ENCODE results near the gene SLC38A4. TPM values are rescaled to one million over a fixed set of nuclear protein-coding genes. Genes with fewer than 3 reads are reported as not detected.
"Not testable (repeated sequence)": the region's sequence is repeated elsewhere in the genome, so short reads cannot be mapped to it uniquely, and the experiment has no call there.

SLC38A4 gene
- total RNA-seq, 2 donors from 2014 or later = 2.0 to 8.0 TPM

DNA sequence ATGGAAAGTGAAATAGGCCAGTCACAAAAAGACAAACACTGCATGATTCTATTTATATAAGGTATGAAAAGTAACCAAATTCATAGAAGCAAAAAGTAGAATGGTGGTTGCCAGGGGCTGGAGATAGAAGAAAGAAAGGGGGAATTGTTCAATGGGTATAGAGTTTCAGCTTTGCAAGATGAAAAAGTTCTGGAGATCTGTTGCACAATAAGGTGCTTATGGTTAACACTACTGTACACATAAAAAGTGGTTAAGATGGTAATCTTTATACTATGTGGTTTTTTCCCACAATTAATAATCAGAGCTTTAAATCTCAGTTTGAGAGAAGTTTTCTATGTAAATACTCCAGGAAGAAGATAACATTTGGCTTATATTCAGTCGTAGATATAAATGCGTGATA is 73.4 kb downstream of the SLC38A4 start:
- H3K27me3 ChIP-seq = no peaks in the 10 kb centered on the region
- peaks cover 0 to 7% (median 0%) of the 10 kb centered on the region in 3 donors for H3K9me3 ChIP-seq
- H3K4me3 ChIP-seq = no peak overlapping the region
- no peaks in the 10 kb centered on the region for H3K36me3 ChIP-seq (replicated peaks in 1 of 2; ENCODE audit: insufficient read depth in 1 of 2, low read depth in 2 of 2)
- TF ChIP-seq, protein P1, sequence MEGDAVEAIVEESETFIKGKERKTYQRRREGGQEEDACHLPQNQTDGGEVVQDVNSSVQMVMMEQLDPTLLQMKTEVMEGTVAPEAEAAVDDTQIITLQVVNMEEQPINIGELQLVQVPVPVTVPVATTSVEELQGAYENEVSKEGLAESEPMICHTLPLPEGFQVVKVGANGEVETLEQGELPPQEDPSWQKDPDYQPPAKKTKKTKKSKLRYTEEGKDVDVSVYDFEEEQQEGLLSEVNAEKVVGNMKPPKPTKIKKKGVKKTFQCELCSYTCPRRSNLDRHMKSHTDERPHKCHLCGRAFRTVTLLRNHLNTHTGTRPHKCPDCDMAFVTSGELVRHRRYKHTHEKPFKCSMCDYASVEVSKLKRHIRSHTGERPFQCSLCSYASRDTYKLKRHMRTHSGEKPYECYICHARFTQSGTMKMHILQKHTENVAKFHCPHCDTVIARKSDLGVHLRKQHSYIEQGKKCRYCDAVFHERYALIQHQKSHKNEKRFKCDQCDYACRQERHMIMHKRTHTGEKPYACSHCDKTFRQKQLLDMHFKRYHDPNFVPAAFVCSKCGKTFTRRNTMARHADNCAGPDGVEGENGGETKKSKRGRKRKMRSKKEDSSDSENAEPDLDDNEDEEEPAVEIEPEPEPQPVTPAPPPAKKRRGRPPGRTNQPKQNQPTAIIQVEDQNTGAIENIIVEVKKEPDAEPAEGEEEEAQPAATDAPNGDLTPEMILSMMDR (IDR thresholded peaks at IDR 0.05) = no peak
- no peak for TF ChIP-seq POLR2A (IDR thresholded peaks at IDR 0.05)
- no peak for ATAC-seq
- intact Hi-C loops (cut with DNase I) = no loop called here
- H3K4me1 ChIP-seq = no peaks in the 10 kb centered on the region
- no peak for DNase-seq
- 83 to 86% methylated on average over 2 of the region's 2 CpGs for WGBS, 2 donors
- H3K27ac ChIP-seq = no peak overlapping the region

DNA sequence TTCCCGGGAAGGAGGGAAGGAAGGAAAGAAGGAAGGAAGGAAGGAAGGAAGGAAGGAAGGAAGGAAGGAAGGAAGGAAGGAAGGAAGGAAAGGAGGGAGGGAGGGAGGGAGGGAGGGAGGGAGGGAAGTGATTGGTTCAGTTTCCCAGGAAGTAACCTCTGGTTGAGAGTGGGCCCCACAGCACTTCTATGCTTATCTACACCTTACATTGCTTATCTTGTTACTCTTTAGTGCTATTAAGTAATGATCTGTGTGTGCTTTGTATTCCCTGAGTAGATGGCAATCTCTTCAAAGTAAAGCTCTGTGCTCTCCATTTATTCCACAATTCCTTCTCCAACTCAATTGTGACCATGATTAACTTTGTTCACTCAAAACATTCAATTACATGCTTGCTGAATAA is 74.6 kb downstream of the SLC38A4 start:
- 60 to 76% methylated on average over 1 of the region's 1 CpG for WGBS, 2 donors
- Histone ChIP-seq H3K4me3 (no peak overlapping the region), H3K27ac (no peak overlapping the region), H3K36me3 (replicated peaks in 1 of 2; ENCODE audit: insufficient read depth in 1 of 2, low read depth in 2 of 2) (no peaks in the 10 kb centered on the region), H3K4me1 (no peaks in the 10 kb centered on the region), H3K27me3 (no peaks in the 10 kb centered on the region), H3K9me3 (peaks cover 0 to 7% (median 0%) of the 10 kb centered on the region in 3 donors)
- no peak for TF ChIP-seq POLR2A (IDR thresholded peaks at IDR 0.05)
- TF ChIP-seq, protein P1 (IDR thresholded peaks at IDR 0.05) = no peak
- ATAC-seq (no peak), DNase-seq (no peak)
- intact Hi-C loops (cut with DNase I) = no loop called here

DNA sequence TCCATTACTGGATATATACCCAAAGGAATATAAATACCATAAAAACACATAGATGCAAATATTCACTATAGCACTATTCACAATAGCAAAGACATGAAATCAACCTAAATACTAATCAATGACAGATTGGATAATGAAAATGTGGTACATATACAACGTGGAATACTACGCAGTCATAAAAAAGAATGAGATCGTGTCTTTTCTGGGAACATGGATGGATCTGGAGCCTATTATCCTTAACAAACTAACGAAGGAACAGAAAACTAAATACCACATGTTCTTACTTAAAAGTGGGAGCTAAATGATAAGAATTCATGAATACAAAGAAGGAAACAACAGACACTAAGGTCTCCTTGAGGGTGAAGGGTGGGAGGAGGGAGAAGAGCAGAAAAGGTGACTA is 76.5 kb downstream of the SLC38A4 start:
- ATAC-seq (no peak), DNase-seq (no peak)
- Histone ChIP-seq H3K36me3 (replicated peaks in 1 of 2; ENCODE audit: insufficient read depth in 1 of 2, low read depth in 2 of 2) (no peaks in the 10 kb centered on the region), H3K27ac (no peak overlapping the region), H3K27me3 (no peaks in the 10 kb centered on the region), H3K4me1 (no peaks in the 10 kb centered on the region), H3K9me3 (peaks cover 0 to 7% (median 0%) of the 10 kb centered on the region in 3 donors), H3K4me3 (no peak overlapping the region)
- intact Hi-C loops (cut with DNase I) = no loop called here
- 94 to 95% methylated on average over 4 of the region's 4 CpGs for WGBS, 2 donors
- TF ChIP-seq, protein P1 (IDR thresholded peaks at IDR 0.05) = no peak
- TF ChIP-seq POLR2A (IDR thresholded peaks at IDR 0.05) = no peak

DNA sequence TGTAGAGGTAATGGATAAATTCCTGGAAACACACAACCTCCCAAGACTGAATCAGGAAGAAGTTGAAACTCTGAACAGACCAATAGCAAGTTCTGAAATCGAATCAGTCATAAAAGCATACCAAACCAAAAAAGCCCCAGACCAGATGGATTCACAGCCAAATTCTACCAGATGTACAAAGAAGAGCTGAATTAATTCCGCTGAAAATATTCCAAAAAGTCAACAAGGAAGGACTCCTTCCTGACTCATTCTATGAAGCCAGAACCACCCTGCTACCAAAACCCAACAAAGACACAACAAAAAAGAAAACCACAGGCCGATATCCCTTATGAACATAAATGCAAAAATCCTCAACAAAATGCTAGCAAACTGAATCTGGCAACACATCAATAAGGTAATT is 81.5 kb downstream of the SLC38A4 start:
- DNase-seq = no peak
- no peak for TF ChIP-seq POLR2A (IDR thresholded peaks at IDR 0.05)
- TF ChIP-seq, protein P1 (IDR thresholded peaks at IDR 0.05) = no peak
- no peak for ATAC-seq
- Histone ChIP-seq H3K36me3 (replicated peaks in 1 of 2; ENCODE audit: insufficient read depth in 1 of 2, low read depth in 2 of 2) (no peaks in the 10 kb centered on the region), H3K9me3 (peaks cover 0 to 7% (median 0%) of the 10 kb centered on the region in 3 donors), H3K27ac (no peak overlapping the region), H3K4me1 (no peaks in the 10 kb centered on the region), H3K27me3 (no peaks in the 10 kb centered on the region), H3K4me3 (no peak overlapping the region)
- WGBS, 2 donors = 76 to 82% methylated on average over 3 of the region's 3 CpGs
- intact Hi-C loops (cut with DNase I) = no loop called here

DNA sequence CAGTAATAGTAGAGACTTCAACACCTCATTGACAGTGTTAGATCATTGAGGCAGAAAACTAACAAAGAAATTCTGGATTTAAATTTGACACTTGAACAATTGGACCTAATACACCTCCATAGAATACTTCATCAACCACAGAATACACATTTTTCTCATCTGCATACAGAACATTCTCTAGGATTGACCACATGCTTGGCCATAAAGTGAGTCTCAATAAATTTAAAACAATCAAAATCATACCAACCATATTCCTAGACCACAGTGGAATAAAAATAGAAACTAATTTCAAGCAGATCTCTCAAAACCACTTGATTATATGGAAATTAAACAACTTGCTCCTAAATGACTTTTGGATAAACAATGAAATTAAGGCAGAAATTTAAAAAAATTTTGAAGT is 82.3 kb downstream of the SLC38A4 start:
- ATAC-seq = no peak
- Histone ChIP-seq H3K4me1 (no peaks in the 10 kb centered on the region), H3K36me3 (replicated peaks in 1 of 2; ENCODE audit: insufficient read depth in 1 of 2, low read depth in 2 of 2) (no peaks in the 10 kb centered on the region), H3K4me3 (no peak overlapping the region), H3K27me3 (no peaks in the 10 kb centered on the region), H3K27ac (no peak overlapping the region), H3K9me3 (peaks cover 0 to 2% (median 0%) of the 10 kb centered on the region in 3 donors)
- intact Hi-C loops (cut with DNase I) = no loop called here
- TF ChIP-seq POLR2A (IDR thresholded peaks at IDR 0.05) = no peak
- TF ChIP-seq, protein P1 (IDR thresholded peaks at IDR 0.05) = no peak
- no peak for DNase-seq

DNA sequence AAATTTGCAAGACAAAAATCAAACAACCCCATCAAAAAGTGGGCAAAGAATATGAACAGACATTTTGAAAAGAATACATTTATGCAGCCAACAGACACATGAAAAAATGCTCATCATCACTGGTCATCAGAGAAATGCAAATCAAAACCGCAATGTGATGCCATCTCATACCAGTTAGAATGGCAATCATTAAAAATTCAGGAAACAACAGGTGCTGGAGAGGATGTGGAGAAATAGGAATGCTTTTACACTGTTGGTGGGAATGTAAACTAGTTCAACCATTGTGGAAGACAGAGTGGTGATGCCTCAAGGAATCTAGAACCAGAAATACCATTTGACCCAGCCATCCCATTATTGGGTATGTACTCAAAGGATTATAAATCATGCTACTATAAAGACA is 83.5 kb downstream of the SLC38A4 start:
- intact Hi-C loops (cut with DNase I); H3K27me3 ChIP-seq; H3K4me1 ChIP-seq: not testable (repeated sequence)

More for the DNA sequence above, 83.5 kb downstream of the SLC38A4 start:
- H3K36me3 ChIP-seq (replicated peaks in 1 of 2; ENCODE audit: insufficient read depth in 1 of 2, low read depth in 2 of 2); H3K27ac ChIP-seq; DNase-seq; H3K4me3 ChIP-seq; H3K9me3 ChIP-seq; ATAC-seq: not testable (repeated sequence)
- WGBS, 2 donors = 91 to 100% methylated on average over 1 of the region's 1 CpG
